HK-2 (cell line): ENCODE data around the gene KRT36.
A peak's percentile ranks its signal among the peaks of the same experiment; 100 is the strongest.

Source experiments
- DNase-seq: peaks from one replicate; pipeline ENCODE4 v3.0.0-alpha.2; 2018; ENCODE audit not compliant: unreplicated experiment

KRT36 gene

GRCh38 chr17:41476866-41477815, 12.6 kb downstream of the KRT36 start:
- no peak for DNase-seq

- no peak for DNase-seq
Observed at GRCh38 chr17:41475421-41475820, 14.3 kb downstream of the KRT36 start.

- no peak for DNase-seq
Observed at GRCh38 chr17:41474863-41475262, 14.8 kb downstream of the KRT36 start.

GRCh38 chr17:41468346-41468745, 21.4 kb downstream of the KRT36 start:
- DNase-seq: no peak

GRCh38 chr17:41467561-41467960, 22.1 kb downstream of the KRT36 start:
- DNase-seq: no peak

- no peak for DNase-seq
Observed at GRCh38 chr17:41466988-41467387, 22.7 kb downstream of the KRT36 start, which contains the start of gene KRT32. Gene KRT32 (minus strand): TSS chr17:41467386. CDS start chr17:41467325, 61 bp downstream.

GRCh38 chr17:41464682-41465081, 25.0 kb downstream of the KRT36 start:
- DNase-seq: peak; percentile 58

- no peak for DNase-seq
Observed at GRCh38 chr17:41464173-41464572, 25.5 kb downstream of the KRT36 start.

- no peak for DNase-seq
Observed at GRCh38 chr17:41463746-41464145, 26.0 kb downstream of the KRT36 start.

- DNase-seq: no peak
Observed at GRCh38 chr17:41462705-41463104, 27.0 kb downstream of the KRT36 start.

GRCh38 chr17:41457676-41458075, 32.0 kb downstream of the KRT36 start:
- no peak for DNase-seq

GRCh38 chr17:41456204-41456603, 33.5 kb downstream of the KRT36 start:
- DNase-seq: no peak

GRCh38 chr17:41455236-41455635, 34.5 kb downstream of the KRT36 start:
- no peak for DNase-seq

GRCh38 chr17:41453066-41453465, 36.6 kb downstream of the KRT36 start:
- DNase-seq: no peak

GRCh38 chr17:41452281-41452680, 37.4 kb downstream of the KRT36 start:
- no peak for DNase-seq

GRCh38 chr17:41451154-41451728, 38.5 kb downstream of the KRT36 start:
- no peak for DNase-seq

GRCh38 chr17:41449008-41449407, 40.7 kb downstream of the KRT36 start:
- no peak for DNase-seq

- no peak for DNase-seq
Observed at GRCh38 chr17:41448506-41448905, 41.2 kb downstream of the KRT36 start.

- no peak for DNase-seq
Observed at GRCh38 chr17:41446806-41447205, 42.9 kb downstream of the KRT36 start.

- no peak for DNase-seq
Observed at GRCh38 chr17:41444640-41445039, 45.1 kb downstream of the KRT36 start.

- DNase-seq: no peak
Observed at GRCh38 chr17:41444186-41444585, 45.5 kb downstream of the KRT36 start.

GRCh38 chr17:41442739-41443138, 47.0 kb downstream of the KRT36 start:
- DNase-seq: no peak

- no peak for DNase-seq
Observed at GRCh38 chr17:41440531-41441033, 49.1 kb downstream of the KRT36 start, which contains the start of gene KRT38. Gene KRT38 (minus strand): TSS chr17:41440983. CDS start chr17:41440921, 62 bp downstream.
